Loucy (cell line): Measurements from ENCODE around the gene ENOX1.

Source experiments
- CTCF ChIP-seq: fragments of 200-600 bp; sonication (generic); conservative IDR thresholded peaks from 2 replicates; pipeline ENCODE4 v1.5.1; 2014; ENCODE audit warnings: mild to moderate bottlenecking, antibody characterized with exemption, low read length
- EZH2phosphoT487 ChIP-seq: fragments of 200-600 bp; IDR thresholded peaks from 2 replicates; pipeline ENCODE4 v1.6.1; 2018; ENCODE audit warnings: antibody characterized with exemption, mild to moderate bottlenecking, moderate library complexity, borderline replicate concordance

- TF ChIP-seq CTCF = no peak
- TF ChIP-seq EZH2phosphoT487 = no peak
Measured at GRCh38 chr13:43364210-43365038, 422.3 kb downstream of the ENOX1 start.
